ENCODE results near the gene SPOP. TPM values are rescaled to one million over a fixed set of nuclear protein-coding genes. Genes with fewer than 3 reads are reported as not detected.

Gene SPOP
- total RNA-seq, 1 donor from 2014 or later, result 43.6 TPM

DNA sequence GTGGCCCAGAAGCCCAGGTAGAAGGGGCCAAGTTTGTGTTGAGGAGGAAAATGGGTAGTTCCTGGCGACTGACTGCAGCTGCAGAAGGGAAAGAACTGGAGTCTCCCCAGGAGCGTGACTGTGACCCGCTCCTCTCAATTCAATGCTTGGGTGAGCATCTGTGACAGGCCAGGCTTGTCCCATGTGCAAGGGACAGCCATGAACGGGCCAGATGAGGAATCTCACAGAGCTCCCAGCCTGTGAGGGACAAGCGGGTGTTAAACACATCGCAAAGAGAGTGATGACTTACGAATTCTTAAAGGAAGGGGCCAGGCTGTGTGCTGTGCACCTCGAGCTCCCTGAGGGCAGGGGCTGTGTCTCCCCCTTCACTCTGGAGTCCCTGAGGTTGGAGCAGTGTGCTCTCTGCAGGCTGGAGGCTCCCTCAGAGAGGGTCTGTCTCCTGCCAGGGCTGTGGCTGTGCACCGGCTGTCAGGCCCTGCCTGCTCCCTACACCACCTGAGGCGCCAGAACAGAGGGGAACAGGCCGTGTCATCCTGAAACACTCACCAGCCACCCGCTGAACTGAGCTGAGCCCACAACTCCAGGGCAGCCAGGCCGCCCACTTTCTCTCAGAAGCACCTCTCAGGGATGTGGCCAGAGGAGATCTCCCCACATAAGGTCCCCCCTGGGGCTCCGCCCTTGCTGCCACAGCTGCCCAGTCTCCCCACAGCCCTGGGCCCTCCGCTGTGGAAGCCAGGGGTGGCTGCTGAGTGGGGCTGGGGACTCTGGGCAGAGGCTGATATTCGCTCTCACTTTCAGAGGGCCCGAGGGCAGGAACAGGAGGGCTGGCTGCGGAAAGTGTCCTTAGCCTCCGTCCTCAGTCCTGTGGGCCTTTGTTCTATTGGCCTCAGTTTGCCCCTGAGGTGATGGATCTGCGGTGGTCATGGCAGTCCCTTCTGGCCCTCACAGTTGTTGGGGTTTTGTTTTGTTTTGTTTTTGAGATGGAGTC is 127.9 kb downstream of the SPOP start:
- no peaks in the 10 kb centered on the region for H3K36me3 ChIP-seq (ENCODE audit: control insufficient read depth, insufficient read depth, low read length)
- TF ChIP-seq, protein P1, sequence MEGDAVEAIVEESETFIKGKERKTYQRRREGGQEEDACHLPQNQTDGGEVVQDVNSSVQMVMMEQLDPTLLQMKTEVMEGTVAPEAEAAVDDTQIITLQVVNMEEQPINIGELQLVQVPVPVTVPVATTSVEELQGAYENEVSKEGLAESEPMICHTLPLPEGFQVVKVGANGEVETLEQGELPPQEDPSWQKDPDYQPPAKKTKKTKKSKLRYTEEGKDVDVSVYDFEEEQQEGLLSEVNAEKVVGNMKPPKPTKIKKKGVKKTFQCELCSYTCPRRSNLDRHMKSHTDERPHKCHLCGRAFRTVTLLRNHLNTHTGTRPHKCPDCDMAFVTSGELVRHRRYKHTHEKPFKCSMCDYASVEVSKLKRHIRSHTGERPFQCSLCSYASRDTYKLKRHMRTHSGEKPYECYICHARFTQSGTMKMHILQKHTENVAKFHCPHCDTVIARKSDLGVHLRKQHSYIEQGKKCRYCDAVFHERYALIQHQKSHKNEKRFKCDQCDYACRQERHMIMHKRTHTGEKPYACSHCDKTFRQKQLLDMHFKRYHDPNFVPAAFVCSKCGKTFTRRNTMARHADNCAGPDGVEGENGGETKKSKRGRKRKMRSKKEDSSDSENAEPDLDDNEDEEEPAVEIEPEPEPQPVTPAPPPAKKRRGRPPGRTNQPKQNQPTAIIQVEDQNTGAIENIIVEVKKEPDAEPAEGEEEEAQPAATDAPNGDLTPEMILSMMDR (IDR thresholded peaks at IDR 0.05; ENCODE audit: insufficient read depth, low read length, poor library complexity, severe bottlenecking), result no peak
- H3K27me3 ChIP-seq (ENCODE audit: control insufficient read depth, insufficient read depth, low read length), result peaks cover 10% of the 10 kb centered on the region
- H3K4me3 ChIP-seq (ENCODE audit: low read depth, low read length), result no peak overlapping the region
- DNase-seq (ENCODE audit: low read depth), result no peak

DNA sequence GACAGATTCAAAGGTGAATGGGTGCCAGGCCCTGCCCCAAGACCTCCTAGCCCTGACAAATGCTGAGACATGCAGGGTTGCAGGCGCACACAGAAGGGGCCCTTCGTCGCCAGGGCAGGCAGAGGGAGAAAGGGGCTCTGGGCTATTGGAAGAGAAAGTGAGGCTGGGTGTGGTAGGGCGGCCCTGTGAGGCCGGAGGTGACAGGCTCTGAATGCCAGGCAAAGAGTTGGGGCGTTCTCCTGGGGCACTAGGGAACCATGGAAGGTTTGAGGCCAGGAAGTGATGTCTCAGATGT is 128.6 kb downstream of the SPOP start:
- H3K4me3 ChIP-seq (ENCODE audit: low read depth, low read length), result no peak overlapping the region
- no peak for DNase-seq (ENCODE audit: low read depth)
- H3K36me3 ChIP-seq (ENCODE audit: control insufficient read depth, insufficient read depth, low read length), result no peaks in the 10 kb centered on the region
- TF ChIP-seq, protein P1 (IDR thresholded peaks at IDR 0.05; ENCODE audit: insufficient read depth, low read length, poor library complexity, severe bottlenecking), result no peak
- H3K27me3 ChIP-seq (ENCODE audit: control insufficient read depth, insufficient read depth, low read length), result peaks cover 13% of the 10 kb centered on the region

Other genes with a start within 250 kb of the SPOP start
- 0.04 TPM in 1 of 2 replicates, not detected in the other for gene NGFR, start 182.8 kb downstream of the SPOP start, total RNA-seq
- gene NXPH3, start 102.2 kb downstream of the SPOP start, total RNA-seq, result not detected in 2 replicates
- gene SLC35B1, start 29.9 kb upstream of the SPOP start, total RNA-seq, result 116 and 122 TPM in 2 replicates
- gene FAM117A, start 86.0 kb upstream of the SPOP start, total RNA-seq, result 10.5 and 12.3 TPM in 2 replicates
- gene KAT7, start 110.6 kb upstream of the SPOP start, total RNA-seq, result 30.5 TPM in 2 replicates
- not detected in 2 replicates for gene TAC4, start 170.0 kb upstream of the SPOP start, total RNA-seq